Rectal smooth muscle tissue (tissue), 1 donor: ENCODE measurements around the gene DPY19L1.
"Not testable (repeated sequence)": the region's sequence is repeated elsewhere in the genome, so short reads cannot be mapped to it uniquely, and the experiment has no call there.

ENCODE experiments used
- H3K27ac ChIP-seq: one replicate; pipeline ENCODE4 v1.7.0; 2013; ENCODE audit warnings: low read depth, low read length, inconsistent platforms
- H3K27me3 ChIP-seq: one replicate; pipeline ENCODE4 v1.7.0; 2013; ENCODE audit warnings: low read length; ENCODE audit not compliant: control insufficient read depth, insufficient read depth
- H3K36me3 ChIP-seq: one replicate; pipeline ENCODE4 v1.7.0; 2013; ENCODE audit warnings: low read length; ENCODE audit not compliant: control insufficient read depth, insufficient read depth
- H3K4me1 ChIP-seq: one replicate; pipeline ENCODE4 v1.7.0; 2013; ENCODE audit warnings: low read length; ENCODE audit not compliant: control insufficient read depth, insufficient read depth
- H3K4me3 ChIP-seq: one replicate; pipeline ENCODE4 v1.7.0; 2013; ENCODE audit warnings: low read length
- H3K9ac ChIP-seq: one replicate; pipeline ENCODE4 v1.7.0; 2013; ENCODE audit warnings: low read length

DPY19L1 gene

DNA sequence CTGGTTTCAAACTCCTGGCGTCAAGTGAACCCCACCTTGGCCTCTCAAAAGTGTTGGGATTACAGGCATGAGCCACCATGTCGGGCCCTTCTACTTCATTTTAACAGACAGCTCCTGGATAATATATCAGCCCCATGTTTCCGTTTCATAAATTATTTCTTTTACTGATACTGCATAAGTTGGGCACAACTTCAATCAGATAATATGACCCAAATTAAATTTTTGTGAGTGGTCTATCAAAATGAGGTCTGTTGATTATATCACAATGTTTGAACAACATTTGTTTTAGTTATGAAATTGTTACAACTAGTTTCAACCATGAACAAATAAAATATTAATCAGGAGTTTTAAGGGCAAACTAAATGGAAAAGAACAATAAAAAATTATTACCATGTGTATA lies 70.8 kb downstream of the DPY19L1 start:
- H3K36me3 ChIP-seq, H3K27ac ChIP-seq, H3K9ac ChIP-seq, H3K4me1 ChIP-seq, H3K4me3 ChIP-seq, H3K27me3 ChIP-seq: not testable (repeated sequence)

DNA sequence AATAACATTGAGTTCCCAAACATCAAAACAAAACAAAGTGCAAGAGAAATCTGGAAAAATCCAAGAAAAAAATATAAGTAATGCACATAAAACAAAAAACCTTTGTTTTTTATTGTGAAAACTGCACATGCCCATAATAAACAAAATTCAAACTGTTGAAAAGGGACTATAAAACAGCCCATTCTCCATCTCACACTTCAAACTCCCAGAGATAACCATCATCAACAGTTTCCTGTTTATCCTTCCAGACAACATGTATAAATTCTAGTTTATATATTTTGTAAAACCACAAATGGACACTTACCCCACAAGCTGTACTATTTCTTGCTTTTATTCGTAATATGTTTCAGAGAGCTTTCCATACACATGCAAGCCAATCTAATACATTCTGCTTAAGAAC lies 79.3 kb downstream of the DPY19L1 start:
- Histone ChIP-seq H3K27me3 (no peaks in the 10 kb centered on the region), H3K4me3 (no peak overlapping the region), H3K36me3 (no peaks in the 10 kb centered on the region), H3K4me1 (no peaks in the 10 kb centered on the region), H3K9ac (no peak overlapping the region), H3K27ac (no peak overlapping the region)

DNA sequence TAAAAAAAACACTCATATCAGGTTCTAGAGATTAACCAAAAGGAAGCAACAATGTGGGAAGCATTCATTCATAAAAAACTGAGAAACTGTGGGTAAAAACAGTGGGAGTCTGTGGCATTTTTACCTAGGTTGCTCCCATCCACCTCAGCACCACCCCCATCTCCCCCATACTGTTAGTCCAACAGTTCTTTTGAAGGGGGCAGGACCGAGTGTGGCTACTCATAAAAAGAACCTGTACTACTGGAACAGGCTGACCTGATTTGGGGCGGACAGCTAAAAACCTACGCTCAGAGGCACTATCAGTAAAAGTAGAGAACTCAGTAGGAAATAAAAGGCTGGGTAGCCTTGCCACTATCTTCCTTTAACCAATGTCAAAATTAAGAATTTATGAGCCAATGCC lies 84.5 kb downstream of the DPY19L1 start:
- H3K4me1 ChIP-seq = no peaks in the 10 kb centered on the region
- H3K36me3 ChIP-seq = no peaks in the 10 kb centered on the region
- no peak overlapping the region for H3K27ac ChIP-seq
- no peak overlapping the region for H3K9ac ChIP-seq
- no peaks in the 10 kb centered on the region for H3K27me3 ChIP-seq
- H3K4me3 ChIP-seq = no peak overlapping the region

DNA sequence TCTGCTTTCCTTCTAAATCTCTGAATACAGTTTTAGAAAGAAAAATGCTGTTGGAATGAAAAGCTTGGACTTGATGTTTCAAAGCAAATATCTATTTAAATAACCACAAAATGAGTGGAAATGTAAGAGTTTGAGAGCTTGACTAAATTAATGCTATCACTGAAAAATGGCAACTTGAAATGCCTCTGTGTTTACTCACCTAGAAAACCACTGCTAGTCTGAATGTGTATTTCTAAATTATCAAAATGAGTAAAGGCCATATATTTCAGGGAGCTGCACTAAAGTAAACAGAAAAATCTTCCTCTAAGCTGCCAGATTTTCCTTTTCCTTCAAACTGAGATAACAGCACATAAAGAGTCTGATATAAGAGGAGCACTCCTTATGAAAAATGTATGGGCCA lies 87.9 kb downstream of the DPY19L1 start:
- H3K9ac ChIP-seq = no peak overlapping the region
- no peak overlapping the region for H3K27ac ChIP-seq
- no peaks in the 10 kb centered on the region for H3K36me3 ChIP-seq
- H3K27me3 ChIP-seq = no peaks in the 10 kb centered on the region
- H3K4me3 ChIP-seq = no peak overlapping the region
- no peaks in the 10 kb centered on the region for H3K4me1 ChIP-seq

DNA sequence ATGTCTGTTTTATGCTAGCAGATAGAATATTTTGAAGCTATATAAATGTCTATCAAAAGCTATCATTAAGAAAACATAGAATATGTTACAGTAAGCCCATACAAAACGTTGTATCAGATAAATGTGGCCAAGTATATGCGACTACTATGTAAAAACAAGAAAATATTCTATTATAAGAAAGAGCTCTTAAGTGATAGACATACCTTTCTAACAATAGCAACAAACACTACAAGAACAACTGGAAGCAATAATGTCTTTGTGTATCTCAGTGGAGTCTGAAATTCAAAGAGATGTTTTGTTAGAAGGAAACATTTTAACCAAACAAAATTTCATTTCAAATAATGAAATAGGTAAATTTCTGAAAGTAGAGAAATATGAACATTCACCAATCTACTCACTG lies 89.9 kb downstream of the DPY19L1 start:
- not testable (repeated sequence) for H3K9ac ChIP-seq, H3K4me1 ChIP-seq, H3K27me3 ChIP-seq, H3K4me3 ChIP-seq, H3K27ac ChIP-seq, H3K36me3 ChIP-seq

DNA sequence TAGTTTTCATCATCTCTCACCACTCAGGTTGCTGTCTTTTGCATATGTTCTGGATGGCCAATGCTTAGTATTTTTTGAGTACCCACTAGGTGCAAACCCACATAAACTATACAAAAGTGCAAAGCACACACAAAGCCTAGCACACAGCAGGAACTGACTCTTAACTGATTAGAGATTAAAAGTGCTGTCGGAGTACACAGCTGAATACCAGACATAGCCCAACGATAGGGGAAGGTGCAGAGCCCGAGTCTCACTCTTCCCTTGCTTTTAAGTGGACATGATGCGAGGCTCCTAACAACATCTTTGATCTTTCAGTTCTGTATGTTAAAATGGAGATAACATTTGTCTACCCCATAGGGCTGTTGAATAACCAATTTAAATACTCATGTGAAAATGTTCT lies 90.8 kb downstream of the DPY19L1 start:
- no peaks in the 10 kb centered on the region for H3K36me3 ChIP-seq
- H3K4me3 ChIP-seq = no peak overlapping the region
- H3K27ac ChIP-seq = no peak overlapping the region
- H3K27me3 ChIP-seq = no peaks in the 10 kb centered on the region
- no peak overlapping the region for H3K9ac ChIP-seq
- no peaks in the 10 kb centered on the region for H3K4me1 ChIP-seq

DNA sequence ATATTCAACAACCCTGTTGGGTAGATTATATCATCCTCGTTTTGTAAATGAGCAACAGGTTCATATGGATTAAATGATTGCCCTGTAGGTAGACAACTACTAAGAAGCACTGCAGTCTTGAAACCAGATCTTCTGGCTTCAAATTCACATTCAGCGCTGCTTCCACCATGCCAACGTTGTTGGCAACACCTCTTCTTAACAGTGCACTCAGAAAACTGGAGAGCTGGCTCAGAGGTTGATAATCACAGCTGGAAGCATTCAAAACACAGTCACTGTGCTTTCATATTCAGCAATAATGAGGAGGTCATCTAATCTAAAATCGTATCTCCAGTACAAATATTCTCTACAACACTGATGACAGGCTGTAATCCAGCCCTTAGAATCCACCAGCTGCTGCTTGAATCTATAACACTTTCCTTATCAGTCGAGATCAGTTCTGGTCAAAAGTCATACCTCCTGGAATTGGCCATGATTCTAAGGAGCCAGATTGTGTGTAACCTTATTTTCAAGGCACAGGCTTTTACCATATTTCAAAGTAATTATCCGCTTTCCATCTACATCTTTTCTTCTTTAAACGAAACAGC lies 91.3 kb downstream of the DPY19L1 start:
- H3K4me3 ChIP-seq, H3K27ac ChIP-seq, H3K4me1 ChIP-seq, H3K9ac ChIP-seq, H3K27me3 ChIP-seq, H3K36me3 ChIP-seq: not testable (repeated sequence)

DNA sequence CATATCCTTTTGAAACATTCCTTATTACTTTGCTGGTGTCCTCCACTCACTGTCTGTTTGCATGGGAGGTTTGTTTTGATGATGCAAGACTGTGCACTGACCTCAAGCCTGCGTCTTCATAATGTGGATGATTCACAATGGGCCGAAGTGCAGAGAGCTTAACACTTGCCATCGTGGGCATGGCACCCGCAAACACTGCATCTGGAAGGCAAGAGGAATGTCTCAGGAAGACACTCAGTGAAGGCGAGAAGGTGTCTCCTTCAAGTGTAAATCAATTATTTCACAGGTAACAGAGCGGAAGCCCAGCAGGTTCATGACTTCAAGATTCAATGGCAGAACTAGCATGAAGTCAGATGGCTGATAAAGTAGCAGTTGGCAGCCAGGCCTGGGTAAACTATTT lies 98.1 kb downstream of the DPY19L1 start:
- Histone ChIP-seq H3K36me3 (peaks cover 2% of the 10 kb centered on the region), H3K4me1 (no peaks in the 10 kb centered on the region), H3K27ac (no peak overlapping the region), H3K27me3 (no peaks in the 10 kb centered on the region), H3K9ac (no peak overlapping the region), H3K4me3 (no peak overlapping the region)

DNA sequence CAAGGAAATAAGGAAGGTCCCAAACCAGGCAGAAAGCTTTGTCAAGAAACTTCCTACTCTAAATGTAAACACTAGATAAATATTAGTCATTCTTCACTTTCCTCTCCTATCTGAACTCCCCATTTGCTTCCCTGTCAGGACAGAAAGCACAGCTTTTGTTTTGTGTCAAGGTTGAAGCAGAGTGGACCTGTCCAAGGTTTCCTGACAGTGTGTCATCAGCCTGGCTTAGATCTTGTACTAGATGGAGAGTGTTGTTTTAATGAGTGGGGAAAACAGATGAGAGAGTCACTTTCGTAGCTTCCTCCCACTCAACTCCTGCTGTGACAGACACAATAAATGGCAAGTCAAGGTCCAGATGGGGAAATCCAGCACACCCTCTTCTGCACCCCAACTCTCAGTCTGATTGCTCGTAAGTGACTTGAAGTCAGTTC lies 101.5 kb downstream of the DPY19L1 start:
- not testable (repeated sequence) for H3K36me3 ChIP-seq, H3K4me3 ChIP-seq, H3K9ac ChIP-seq, H3K27me3 ChIP-seq, H3K27ac ChIP-seq, H3K4me1 ChIP-seq

DNA sequence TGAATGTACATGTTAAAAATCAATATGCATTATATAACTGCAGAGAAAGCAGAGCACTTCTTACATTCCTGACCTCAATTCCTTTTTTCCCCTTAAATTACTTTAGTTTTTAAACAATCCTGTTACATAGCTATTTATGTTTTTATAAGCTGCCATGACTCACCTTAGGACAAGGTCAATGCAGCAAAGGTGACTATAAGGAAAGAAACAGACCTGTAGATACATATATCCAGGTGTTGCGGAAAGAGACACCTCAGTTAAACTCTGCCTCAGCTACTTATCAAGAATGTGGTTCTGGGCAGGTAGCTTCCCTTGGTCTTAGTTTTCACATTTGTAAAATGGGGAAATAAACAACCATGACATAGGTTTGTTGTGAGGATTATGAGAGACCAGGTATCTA lies 105.5 kb downstream of the DPY19L1 start:
- Histone ChIP-seq H3K4me3 (no peak overlapping the region), H3K27ac (no peak overlapping the region), H3K36me3 (no peaks in the 10 kb centered on the region), H3K9ac (no peak overlapping the region), H3K4me1 (no peaks in the 10 kb centered on the region), H3K27me3 (no peaks in the 10 kb centered on the region)

DNA sequence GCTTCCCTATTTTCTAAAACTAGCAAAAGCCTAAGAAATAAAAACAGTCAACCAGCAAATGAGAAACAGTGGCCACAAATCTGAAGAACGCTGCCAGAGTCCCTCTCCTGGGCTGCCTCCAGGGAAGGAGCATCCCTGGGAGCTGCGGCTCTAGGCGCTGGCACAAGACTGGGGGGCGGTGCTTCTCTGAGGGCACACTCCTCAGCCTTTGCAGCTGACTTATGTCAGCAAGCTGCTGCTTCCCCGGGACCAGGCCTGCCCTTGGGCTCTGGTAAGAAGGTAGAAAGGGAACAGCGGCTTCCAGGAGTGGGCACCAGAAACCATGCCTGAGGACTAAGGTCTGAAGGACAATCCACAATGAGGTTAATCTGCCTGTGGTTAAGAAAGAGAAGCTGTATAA lies 107.5 kb downstream of the DPY19L1 start:
- not testable (repeated sequence) for H3K27ac ChIP-seq, H3K27me3 ChIP-seq, H3K4me3 ChIP-seq, H3K9ac ChIP-seq, H3K4me1 ChIP-seq, H3K36me3 ChIP-seq

DNA sequence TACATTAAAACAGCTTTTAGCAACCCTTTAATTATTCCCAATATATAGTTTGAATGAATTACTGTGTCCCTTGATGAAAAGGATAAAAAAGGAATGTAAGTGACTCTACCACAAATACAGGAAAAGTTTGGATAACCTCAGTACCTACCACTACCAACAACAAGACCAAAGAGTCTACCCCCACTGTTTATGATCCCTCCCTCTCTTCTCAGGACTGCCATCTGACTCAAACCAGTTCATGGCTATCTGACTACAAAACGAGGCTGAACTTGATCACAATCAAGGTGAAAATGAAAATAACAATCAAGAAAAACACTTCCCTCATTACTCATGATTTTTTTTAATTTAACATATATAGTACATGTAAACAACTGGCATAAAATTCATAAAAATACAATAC lies 108.7 kb downstream of the DPY19L1 start:
- Histone ChIP-seq H3K27me3 (no peaks in the 10 kb centered on the region), H3K27ac (no peak overlapping the region), H3K9ac (no peak overlapping the region), H3K4me1 (no peaks in the 10 kb centered on the region), H3K4me3 (no peak overlapping the region), H3K36me3 (no peaks in the 10 kb centered on the region)

DNA sequence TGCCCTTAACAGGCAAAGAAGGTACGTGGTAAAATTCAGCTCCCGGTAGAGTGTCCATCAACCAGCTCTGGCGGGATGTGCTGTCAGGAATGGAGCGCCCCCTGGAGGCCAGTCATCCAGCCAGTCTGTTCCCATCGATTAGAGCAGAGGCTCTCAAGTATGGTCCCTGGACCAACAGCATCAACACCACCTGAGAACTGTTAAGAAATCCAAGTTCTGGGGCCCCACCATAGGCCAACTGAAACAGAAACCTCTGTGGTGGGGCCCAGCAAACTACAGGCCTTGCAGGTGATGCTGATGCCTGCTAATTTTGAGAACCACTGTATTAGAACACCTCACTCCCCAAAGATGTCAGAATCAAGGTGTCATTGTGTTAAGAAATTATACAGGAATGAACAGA lies 109.2 kb downstream of the DPY19L1 start:
- Histone ChIP-seq H3K4me3 (no peak overlapping the region), H3K36me3 (no peaks in the 10 kb centered on the region), H3K27me3 (no peaks in the 10 kb centered on the region), H3K4me1 (no peaks in the 10 kb centered on the region), H3K9ac (no peak overlapping the region), H3K27ac (no peak overlapping the region)
